Prostate gland (tissue), 2 donors: ENCODE results near the gene FAR2.

Source experiments
- POLR2A ChIP-seq: fragments of 450-650 bp; IDR thresholded peaks from one replicate; pipeline ENCODE4 v1.6.1; 2016; ENCODE audit warnings: antibody characterized with exemption, mild to moderate bottlenecking
- TF ChIP-seq, protein P1 (sequence below), 4 experiments: fragments of 200-600 bp in 2 of 4; fragments of 450-650 bp in 2 of 4; sonication (generic) in 2 of 4; IDR thresholded peaks; 1 replicate in 3 of 4; 2 replicates in 1 of 4; pipeline ENCODE4 v1.5.1; 2016 to 2019; ENCODE audit warnings: antibody characterized with exemption in 4 of 4, mild to moderate bottlenecking in 2 of 4, moderate library complexity in 2 of 4

DNA sequence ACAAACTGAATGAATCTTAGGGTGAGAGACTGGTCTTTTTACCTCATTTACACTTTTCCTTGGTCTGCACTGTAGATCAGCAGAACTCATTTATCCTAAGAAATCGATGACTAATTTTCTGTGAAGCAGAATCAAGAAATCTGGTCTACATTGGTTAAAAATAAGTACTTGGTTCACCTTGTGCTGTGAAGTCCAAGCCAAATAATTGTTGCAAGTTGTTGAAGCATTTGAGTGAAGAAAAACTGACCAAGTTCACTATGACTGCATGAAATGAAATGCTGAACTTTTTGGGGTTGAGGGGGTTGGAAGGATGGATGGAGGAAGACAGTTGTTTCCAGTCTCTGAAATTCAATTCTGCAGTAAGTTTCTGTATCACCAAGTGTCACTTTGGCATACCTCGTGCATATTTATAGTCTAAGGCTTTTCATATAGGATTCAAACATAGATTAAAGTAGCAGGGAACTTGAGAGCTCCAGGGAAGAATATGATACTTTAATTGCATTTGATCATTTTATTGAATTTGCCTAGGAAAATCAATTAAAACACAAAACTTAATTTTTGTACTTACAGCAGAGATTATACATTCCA, 75.0 kb downstream of the FAR2 start:
- TF ChIP-seq, protein P1, sequence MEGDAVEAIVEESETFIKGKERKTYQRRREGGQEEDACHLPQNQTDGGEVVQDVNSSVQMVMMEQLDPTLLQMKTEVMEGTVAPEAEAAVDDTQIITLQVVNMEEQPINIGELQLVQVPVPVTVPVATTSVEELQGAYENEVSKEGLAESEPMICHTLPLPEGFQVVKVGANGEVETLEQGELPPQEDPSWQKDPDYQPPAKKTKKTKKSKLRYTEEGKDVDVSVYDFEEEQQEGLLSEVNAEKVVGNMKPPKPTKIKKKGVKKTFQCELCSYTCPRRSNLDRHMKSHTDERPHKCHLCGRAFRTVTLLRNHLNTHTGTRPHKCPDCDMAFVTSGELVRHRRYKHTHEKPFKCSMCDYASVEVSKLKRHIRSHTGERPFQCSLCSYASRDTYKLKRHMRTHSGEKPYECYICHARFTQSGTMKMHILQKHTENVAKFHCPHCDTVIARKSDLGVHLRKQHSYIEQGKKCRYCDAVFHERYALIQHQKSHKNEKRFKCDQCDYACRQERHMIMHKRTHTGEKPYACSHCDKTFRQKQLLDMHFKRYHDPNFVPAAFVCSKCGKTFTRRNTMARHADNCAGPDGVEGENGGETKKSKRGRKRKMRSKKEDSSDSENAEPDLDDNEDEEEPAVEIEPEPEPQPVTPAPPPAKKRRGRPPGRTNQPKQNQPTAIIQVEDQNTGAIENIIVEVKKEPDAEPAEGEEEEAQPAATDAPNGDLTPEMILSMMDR (IDR thresholded peaks at IDR 0.05) = no peak
- no peak for TF ChIP-seq POLR2A
